Measurements from ENCODE around the gene BROX.
A peak's percentile ranks its signal among the peaks of the same experiment; 100 is the strongest.
"Not testable (repeated sequence)": the region's sequence is repeated elsewhere in the genome, so short reads cannot be mapped to it uniquely, and the experiment has no call there.

Gene BROX, protein sequence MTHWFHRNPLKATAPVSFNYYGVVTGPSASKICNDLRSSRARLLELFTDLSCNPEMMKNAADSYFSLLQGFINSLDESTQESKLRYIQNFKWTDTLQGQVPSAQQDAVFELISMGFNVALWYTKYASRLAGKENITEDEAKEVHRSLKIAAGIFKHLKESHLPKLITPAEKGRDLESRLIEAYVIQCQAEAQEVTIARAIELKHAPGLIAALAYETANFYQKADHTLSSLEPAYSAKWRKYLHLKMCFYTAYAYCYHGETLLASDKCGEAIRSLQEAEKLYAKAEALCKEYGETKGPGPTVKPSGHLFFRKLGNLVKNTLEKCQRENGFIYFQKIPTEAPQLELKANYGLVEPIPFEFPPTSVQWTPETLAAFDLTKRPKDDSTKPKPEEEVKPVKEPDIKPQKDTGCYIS

DNA sequence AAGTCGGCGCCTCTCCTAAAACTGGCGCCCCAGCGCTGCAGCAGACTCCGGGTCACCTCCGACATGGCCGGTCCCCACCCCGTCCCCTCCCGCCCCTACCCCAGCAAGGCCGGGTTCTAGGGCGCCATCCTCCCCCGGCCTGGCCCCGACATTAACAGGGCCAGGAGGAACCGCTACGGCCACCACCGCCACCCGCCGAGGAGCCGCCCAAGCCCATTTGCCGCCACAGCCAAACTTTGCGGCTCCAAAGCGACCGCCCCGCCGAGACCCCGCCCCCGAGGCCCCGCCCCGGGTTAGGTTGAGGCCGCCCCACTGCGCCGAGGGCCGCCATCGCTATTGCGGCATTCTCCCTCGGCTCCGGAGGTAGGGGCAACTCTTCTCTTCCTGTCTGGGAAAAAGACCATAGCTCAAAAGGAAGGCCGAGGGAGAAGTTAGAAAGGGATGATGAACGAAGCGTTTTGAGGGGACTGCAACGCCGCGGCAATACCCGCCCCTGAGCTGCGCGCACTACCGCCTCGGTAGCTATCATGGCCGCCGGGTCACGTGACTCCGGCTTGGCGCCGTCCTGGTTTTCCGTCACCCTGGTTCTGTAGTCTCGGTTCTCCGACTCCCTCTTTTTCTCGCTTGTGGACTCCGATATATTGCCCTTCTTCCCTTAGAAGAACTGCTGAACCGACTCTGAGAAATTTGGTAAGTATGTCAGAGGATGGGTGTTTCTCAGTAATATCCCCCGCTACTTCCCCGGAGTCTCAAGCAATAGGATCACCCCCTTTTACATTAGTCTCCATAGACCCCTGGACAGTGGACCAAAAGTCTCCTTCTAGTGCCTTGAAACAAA lies at the start of gene BROX, which contains the start of gene AIDA:
Gene BROX, plus strand, starts transcription at position 312 of the 838 bp plus-strand sequence. CDS start 3,136 bp downstream, outside the sequence.
Gene AIDA, minus strand, starts transcription at position 239 of the 838 bp plus-strand sequence. Its CDS starts 174 bp downstream, at position 65.
- peak; percentile 90 to 98 for DNase-seq

DNA sequence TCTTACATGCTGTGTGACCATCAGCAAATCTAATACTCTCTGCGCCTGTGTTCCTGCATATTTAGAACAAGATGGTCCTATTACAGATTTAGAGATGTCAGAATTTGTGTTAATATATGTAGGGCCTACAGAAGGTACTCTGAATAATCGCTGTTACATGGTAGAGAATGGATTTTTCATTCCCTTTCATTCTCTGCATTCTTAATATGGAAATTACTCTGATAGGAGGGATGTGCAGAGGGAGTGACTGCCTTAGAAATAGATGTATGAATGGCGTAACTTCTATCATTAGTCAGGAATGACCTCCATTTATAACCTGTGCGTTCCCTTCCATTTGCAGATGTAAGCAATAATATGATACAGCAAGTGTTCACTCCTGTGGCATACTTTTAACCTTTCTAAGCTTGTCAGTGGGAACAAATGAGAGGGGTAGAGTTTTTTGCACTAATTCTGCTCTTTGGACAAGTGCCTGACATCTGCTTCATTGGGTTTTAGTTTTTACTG lies 48.9 kb upstream of the BROX start:
- no peak for DNase-seq

- DNase-seq = no peak
Measured at GRCh38 chr1:222665964-222666363, 46.4 kb upstream of the BROX start.

- DNase-seq = not testable (repeated sequence)
Measured at GRCh38 chr1:222668184-222668583, 44.2 kb upstream of the BROX start.

GRCh38 chr1:222669107-222669506 lies 43.3 kb upstream of the BROX start:
- not testable (repeated sequence) for DNase-seq

GRCh38 chr1:222670110-222670509 lies 42.3 kb upstream of the BROX start:
- DNase-seq = no peak

- DNase-seq = no peak
Measured at GRCh38 chr1:222680080-222680479, 32.3 kb upstream of the BROX start.

DNA sequence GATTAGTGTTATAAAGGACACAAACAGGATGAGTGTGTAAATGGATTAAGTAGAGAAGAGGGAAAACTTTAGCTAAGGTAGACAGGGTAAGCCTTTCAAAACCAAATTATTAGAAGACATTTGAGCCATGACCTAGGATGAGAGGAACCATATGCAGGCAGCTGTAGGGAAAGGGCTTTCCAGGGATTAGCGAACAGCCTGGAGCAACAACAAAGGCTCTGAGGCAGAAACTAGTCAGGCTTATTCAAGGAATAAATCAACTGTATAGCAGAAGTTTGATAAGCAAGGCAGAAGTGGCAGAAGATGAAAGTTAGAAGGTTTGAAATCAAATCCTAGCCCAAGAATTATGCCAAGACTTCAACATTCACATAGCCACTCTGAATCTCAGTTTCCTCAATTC lies 21.3 kb upstream of the BROX start:
- DNase-seq = no peak

DNA sequence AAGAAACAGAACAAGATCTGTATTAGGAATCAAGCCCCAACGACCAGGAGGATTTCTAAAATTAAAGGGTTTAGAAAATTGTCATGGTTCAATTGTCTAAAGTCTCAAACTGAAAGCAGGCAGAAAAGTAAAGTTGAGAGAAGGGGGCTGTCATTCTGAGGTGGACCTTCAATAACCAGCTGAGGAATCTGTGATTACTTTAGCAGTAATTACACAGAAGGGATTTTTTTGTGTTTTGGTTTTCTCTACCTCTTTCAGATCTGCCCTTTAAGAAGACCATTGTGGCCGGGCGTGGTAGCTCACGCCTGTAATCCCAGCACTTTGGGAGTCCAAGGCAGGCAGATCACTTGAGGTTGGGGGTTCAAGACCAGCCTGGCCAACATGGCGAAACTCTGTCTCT lies 17.4 kb upstream of the BROX start:
- DNase-seq = no peak

GRCh38 chr1:222696741-222697140 lies 15.6 kb upstream of the BROX start:
- no peak for DNase-seq

DNA sequence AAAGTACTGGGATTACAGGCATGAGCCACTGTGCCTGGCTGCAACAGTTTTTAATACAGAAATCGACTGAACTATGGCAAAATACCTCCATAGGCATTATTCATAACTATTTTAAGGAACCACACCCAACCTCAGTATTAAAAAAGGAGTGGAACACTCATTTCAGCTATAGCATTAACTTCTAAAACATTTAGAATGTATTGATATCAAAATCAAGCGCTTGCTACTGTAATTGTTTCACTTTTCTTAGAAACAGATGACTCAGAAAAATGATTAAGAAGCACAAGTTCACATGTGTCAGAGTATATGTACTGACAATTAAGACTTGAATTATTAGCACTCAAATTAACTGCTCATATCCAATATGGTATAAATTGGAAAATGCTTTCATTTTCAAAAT lies 15.2 kb upstream of the BROX start:
- no peak for DNase-seq

- no peak for DNase-seq
Measured at GRCh38 chr1:222697826-222698225, 14.5 kb upstream of the BROX start.

- DNase-seq = no peak
Measured at GRCh38 chr1:222702210-222702609, 10.2 kb upstream of the BROX start.

GRCh38 chr1:222704260-222704659 lies 8.1 kb upstream of the BROX start:
- no peak for DNase-seq

DNA sequence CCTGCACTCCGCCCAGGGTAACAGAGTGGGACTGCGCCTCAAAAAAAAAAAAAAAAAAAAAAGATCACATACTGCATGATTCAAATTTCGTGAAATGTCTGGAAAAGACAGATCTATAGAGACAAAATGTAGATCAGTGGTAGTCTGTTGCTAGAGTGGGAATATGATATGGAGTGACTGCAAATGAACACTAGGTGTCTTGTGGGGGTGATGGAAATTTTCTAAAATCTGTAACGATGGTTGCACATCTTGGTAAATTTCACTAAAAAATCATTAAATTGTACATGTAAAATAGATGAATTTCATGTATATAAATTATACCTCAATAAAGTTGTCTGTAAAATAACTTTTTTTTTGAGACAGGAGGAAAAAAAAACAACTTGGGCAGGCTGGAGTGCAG lies 5.5 kb upstream of the BROX start:
- no peak for DNase-seq

GRCh38 chr1:222709700-222710153 lies 2.6 kb upstream of the BROX start:
- no peak for DNase-seq

GRCh38 chr1:222711319-222712252 lies 778 bp upstream of the BROX start:
- peak; percentile 44 to 65 for DNase-seq

DNA sequence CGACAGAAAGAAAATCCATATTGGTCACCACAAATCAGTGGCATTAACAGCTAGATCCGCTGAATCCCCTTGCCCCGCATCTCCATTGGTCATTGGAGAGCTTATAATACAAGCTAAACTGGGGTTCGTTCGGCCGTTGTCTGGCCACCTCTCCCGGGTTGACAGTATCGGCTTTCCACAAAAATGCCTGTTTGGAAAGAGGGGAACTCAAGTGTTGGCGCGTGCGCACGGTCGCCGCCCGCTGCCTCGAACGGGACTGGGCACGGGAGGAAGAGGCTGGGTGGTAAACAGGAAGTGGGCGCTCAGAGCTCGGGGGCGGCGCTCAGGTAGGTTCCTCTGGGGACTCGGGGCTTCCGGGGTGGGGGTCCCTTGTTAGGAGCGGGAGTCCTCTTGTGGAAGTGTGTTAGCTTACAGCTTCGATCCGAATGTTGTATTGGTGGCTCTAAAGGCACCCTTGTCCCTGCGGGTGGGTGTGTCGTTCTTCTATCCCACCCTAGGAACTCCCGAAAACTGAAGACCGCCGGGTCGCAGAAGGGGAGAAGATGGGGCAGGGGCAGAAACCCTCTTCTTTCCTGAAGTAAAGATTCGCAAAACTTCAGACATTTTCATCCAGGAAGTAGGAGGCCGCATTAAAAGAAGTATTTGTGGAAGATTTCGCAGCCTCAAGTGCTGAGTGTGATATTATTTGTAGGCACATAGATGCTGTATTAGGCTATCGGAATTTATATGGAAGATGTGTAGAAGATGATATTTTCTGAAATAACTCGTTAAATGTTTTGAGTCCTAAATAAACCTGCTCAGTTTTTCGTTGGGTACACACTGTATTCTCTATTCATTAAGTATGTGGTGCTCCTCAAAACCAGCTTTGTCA lies 962 bp downstream of the BROX start:
- peak; percentile 82 to 87 for DNase-seq

DNA sequence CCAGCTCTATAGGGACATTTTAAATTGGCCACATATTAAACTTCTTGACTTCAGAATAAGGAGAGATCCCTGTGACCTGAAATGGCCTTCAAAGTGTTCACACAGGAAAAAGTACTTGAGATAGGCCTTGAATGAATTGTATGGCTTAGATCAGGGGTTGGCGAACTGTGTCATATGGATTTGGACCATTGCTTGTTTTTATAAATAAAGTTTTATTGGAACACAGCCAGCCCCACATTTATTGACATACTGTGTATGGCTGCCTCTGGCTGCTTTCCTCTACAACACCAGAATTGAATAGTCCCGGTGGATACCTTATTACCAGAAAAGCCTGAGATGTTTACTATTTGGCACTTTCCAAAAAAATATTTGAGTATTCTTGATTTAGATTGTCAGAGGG lies 4.0 kb downstream of the BROX start:
- DNase-seq = no peak

GRCh38 chr1:222728746-222729145 lies 16.4 kb downstream of the BROX start:
- no peak for DNase-seq

DNA sequence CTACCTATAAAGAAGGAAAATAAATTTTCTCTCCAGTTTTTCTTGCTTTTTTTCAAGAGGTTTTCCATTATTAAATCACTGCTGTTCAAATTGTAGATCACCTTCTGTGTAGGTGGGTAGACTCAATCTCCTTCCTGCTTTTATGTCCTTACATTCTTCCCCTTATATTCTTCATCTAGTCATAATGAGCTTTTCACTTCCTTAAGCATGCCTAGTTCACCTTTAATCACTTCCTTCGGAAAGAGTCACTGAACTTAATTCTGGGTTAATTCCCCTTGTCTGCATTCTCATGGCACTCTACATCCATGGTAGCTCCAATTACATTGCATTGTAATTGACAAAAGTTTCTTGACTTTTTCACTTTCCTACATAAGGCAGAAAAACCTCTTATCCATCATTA lies 18.5 kb downstream of the BROX start:
- no peak for DNase-seq
